Mammary epithelial cell (primary cell): ENCODE data around the gene CACNA1E.

ENCODE experiments used
- CTCF ChIP-seq, 2 donors: IDR thresholded peaks in 1 of 2; conservative IDR thresholded peaks in 1 of 2; 2 replicates each; pipeline ENCODE4 v1.5.1; 2011 to 2012; ENCODE audit warnings: inconsistent platforms in 2 of 2, low read length in 2 of 2, mild to moderate bottlenecking in 2 of 2, control low read depth in 1 of 2, low read depth in 1 of 2; ENCODE audit not compliant: insufficient read depth in 1 of 2; ENCODE audit errors: extremely low read depth in 1 of 2
- EZH2 ChIP-seq: IDR thresholded peaks from 2 replicates; pipeline ENCODE4 v1.6.1; 2012; ENCODE audit warnings: low read length, inconsistent platforms, borderline replicate concordance

- TF ChIP-seq CTCF (conservative IDR thresholded peaks at IDR 0.05 in 1 of 2, IDR thresholded peaks at IDR 0.05 in 1 of 2; ENCODE audit: extremely low read depth in 1 of 2, insufficient read depth in 1 of 2, low read depth in 1 of 2, low read length in 2 of 2) = no peak
- TF ChIP-seq EZH2 = no peak
Observed at GRCh38 chr1:181548497-181548896, 65.2 kb downstream of the CACNA1E start.
